HG02943 (cell line): ENCODE measurements around the gene DEFB132.

Source experiments
- ATAC-seq: cut with Tn5 transposase; IDR thresholded peaks from one replicate; pipeline ENCODE4 v1.9.1; 2021; ENCODE audit warnings: mild to moderate bottlenecking, low read depth, moderate library complexity; ENCODE audit not compliant: unreplicated experiment

DEFB132 gene

GRCh38 chr20:295804-296203 is 38.3 kb downstream of the DEFB132 start:
- no peak for ATAC-seq

- peak; percentile 75 for ATAC-seq
Measured at GRCh38 chr20:297098-297924, 39.8 kb downstream of the DEFB132 start, which contains the start of gene ZCCHC3. Gene ZCCHC3, plus strand, starts transcription at chr20:297570. Its CDS starts 17 bp downstream, at chr20:297587.

GRCh38 chr20:297925-298775 is 40.6 kb downstream of the DEFB132 start:
- peak; percentile 17 for ATAC-seq

GRCh38 chr20:298776-299391 is 41.4 kb downstream of the DEFB132 start:
- no peak for ATAC-seq

- ATAC-seq, result no peak
Measured at GRCh38 chr20:300345-300990, 42.9 kb downstream of the DEFB132 start.

GRCh38 chr20:301886-302848 is 44.6 kb downstream of the DEFB132 start:
- ATAC-seq, result no peak

GRCh38 chr20:305745-306144 is 48.2 kb downstream of the DEFB132 start:
- no peak for ATAC-seq

GRCh38 chr20:308427-309038 is 51.0 kb downstream of the DEFB132 start:
- ATAC-seq, result no peak

GRCh38 chr20:309306-309840 is 51.8 kb downstream of the DEFB132 start:
- ATAC-seq, result no peak

- ATAC-seq, result peak; percentile 94
Measured at GRCh38 chr20:309841-310644, 52.5 kb downstream of the DEFB132 start.

- no peak for ATAC-seq
Measured at GRCh38 chr20:310645-311044, 53.1 kb downstream of the DEFB132 start.
